ENCODE measurements around the gene PTPRN2. TPM values are rescaled to one million over a fixed set of nuclear protein-coding genes. Genes with fewer than 3 reads are reported as not detected.
"Not testable (repeated sequence)": the region's sequence is repeated elsewhere in the genome, so short reads cannot be mapped to it uniquely, and the experiment has no call there.

Gene PTPRN2
- polyA plus RNA-seq, 4 donors: 7.3 to 11.4 (median 8.0) TPM

DNA sequence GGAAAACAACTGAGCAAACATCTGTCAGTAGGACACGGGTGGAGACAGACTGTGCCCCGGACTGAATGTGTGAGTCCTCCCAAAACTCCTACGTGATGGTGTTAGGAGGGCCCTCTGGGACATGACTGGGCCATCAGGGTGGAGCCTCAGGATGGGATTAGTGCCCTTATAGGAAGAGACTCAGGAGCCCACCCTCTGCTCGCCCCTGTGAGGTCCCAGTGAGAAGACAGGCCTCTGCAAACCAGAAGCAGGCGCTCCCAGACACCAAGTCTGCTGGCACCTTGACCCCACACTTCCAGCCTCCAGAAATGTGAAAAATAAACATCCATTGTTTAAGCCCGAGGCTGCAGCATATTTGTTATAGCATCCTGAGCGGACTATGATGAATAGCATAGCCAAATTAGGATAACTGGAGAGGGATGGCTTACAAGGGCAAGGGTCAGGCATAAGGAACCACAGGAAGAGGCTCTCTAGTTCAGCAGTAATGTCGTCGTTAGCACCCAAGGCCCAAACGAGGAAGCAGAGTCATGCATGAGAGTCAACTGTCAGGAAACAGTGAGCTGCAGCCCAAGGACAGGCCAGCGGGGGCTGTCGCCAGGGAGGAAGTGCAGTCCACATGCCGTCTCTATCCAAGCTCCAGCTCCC lies 50.6 kb downstream of the PTPRN2 start:
- DNase-seq (ENCODE audit: low read depth in 4 of 4, low spot score in 2 of 4): no peak

DNA sequence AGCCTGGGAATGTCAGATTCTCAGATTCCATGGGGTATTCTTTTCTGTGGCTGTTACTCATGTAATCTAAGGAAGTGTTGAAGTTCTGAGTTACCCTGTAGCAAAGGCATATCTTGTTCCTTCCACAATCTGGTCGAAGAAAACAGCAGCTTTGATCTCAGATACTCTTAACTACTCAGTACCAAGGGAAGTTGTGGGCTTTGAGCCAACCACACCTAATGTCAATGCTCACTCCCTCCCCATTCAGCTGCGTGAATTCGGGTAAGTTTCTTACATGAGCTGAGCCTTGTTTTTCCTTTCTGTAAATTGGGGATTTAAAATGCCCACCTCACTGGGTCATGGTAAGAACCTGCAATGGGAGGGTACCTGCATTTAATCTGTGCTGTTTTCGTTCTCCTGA lies 52.5 kb downstream of the PTPRN2 start:
- no peak for DNase-seq (ENCODE audit: low read depth in 4 of 4, low spot score in 2 of 4)

DNA sequence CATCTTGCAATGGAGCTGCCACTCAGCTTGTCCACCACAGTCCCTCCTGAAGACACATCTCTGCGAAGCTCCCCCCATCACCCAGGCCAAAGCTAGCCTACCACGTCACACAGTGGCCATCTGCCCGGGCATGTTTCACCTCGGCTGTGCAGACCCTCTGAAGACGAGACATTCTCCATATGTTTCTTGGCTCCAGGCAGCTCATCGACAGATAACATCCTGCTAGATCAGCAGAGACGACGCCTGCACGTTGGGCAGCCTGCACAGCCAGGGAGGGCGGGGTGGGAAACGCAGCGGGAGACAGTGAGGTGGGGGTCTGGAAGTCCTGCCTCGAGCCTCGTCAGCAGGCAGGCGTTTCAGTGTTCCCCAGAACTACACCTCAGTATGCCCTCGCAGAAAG lies 53.0 kb downstream of the PTPRN2 start:
- DNase-seq (ENCODE audit: low read depth in 4 of 4, low spot score in 2 of 4): no peak

DNA sequence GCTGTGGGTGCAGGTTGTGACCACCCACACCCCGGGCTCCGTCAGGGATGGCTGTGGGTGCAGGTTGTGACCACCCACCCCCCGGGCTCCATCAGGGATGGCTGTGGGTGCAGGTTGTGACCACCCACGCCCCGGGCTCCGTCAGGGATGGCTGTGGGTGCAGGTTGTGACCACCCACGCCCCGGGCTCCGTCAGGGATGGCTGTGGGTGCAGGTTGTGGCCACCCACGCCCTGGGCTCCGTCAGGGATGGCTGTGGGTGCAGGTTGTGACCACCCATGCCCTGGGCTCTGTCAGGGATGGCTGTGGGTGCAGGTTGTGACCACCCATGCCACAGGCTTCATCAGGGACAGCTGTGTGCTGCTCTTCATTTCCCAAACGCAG lies 53.5 kb downstream of the PTPRN2 start:
- DNase-seq (ENCODE audit: low read depth in 4 of 4, low spot score in 2 of 4): not testable (repeated sequence)

DNA sequence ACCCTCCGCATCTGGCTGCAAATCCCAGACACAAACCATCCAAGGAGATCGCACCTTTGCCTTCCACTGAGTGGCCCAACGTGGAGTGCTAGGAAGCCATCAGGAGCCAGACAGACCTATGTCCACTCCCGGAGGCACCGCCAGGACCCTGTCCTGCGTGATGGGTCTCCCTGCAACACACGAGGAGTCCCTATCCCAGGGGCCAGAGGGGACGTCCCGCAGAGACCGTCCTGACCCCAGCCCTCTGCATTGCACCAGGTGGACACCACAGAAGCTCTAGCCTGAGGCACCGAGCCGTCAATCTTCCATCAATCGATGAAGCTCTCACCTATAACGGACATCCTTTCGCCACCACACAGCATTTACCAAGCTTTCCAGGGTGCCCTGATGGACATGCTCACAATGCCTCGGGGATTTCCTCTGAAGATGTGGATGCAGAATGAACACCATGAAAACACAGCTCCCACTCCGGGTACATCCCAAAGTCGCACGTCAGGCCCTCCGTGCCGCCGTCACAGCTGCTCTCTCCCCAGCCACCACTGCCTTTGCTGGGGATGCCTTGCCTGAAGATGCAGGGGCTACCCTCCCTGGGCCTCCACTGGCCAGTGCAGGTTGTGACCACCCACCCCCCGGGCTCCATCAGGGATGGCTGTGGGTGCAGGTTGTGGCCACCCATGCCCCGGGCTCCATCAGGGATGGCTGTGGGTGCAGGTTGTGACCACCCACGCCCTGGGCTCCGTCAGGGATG lies 54.1 kb downstream of the PTPRN2 start:
- no peak for DNase-seq (ENCODE audit: low read depth in 4 of 4, low spot score in 2 of 4)

DNA sequence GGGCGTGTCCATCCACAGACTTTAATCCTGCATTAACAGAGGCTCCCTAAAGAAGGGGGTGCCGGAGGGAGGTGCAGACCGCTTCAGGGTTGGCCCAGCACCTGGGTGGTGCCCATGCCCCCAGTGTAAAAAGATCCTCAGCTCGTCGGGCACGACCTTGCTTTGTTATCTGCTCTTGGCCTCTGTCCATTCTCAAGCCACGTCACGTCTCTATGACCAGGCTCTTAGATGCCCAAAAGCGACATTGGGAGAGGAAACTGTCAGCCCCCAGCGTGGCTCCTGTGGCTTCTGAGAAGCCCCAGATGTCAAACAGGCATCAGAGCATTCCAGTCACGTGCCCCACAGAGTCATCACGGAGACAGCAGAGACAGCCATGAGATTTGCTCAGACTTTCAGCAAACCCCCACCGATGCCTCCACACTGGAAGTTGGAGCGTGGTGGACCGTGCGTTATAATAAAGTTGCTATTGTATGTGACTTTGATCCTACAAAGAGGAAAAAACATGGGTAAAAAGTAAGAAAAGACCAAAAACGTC lies 55.5 kb downstream of the PTPRN2 start:
- DNase-seq (ENCODE audit: low read depth in 4 of 4, low spot score in 2 of 4): no peak

DNA sequence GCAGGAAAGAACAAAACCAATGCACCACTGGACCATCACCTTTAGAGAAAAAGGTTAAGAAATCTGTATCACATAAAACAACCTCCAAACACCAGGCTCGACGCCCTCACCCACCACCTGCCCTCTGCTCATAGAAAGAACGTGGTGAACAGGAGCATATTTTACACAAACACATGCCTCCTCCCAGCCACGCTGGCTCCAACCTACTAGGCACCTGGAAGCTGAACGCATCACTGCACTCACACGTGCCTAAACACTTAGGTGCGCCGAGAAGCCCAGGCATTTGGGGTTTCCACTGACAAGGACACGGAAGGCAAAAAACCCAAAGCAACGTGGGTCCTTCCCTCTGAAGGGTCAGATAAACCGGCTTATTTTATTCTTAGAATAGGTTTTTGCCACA lies 56.0 kb downstream of the PTPRN2 start:
- no peak for DNase-seq (ENCODE audit: low read depth in 4 of 4, low spot score in 2 of 4)

DNA sequence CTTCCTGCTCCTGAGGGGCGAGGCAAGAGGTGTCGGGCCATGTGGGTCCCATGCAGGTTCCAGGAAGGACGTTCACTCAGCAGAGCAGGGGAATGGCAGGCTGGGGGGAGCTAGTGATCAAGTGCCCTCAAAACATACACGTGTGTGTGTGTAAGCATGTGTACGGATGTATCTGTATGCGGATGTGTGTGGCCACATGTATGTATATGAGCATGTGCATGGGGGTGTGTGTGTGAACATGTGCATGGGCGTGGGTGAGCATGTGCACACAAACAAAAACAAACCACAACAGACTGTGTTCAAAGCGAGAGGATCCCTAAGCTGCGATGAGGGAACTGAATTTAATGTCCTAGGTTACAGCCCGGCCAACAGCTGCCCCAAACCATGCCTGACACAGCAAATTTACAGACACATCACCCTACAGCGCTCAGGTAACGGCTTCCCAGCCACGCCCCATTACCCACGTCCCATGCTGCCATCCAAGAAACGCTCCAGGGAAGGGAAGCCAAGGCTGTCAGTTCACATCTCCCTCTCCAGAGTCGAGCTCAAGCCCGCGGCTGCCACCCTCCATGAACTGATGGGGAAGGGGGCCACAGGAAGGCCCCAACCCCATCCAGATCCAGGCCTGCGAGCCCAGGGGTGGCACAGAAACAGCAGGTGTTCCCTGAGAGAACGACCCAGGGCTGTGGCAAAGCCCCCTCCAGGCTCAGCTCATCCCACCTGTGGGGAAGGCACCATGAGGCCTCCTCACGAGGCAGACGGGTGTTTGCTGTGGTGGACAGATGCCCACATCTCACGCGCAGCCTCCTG lies 56.6 kb downstream of the PTPRN2 start:
- DNase-seq (ENCODE audit: low read depth in 4 of 4, low spot score in 2 of 4): no peak

DNA sequence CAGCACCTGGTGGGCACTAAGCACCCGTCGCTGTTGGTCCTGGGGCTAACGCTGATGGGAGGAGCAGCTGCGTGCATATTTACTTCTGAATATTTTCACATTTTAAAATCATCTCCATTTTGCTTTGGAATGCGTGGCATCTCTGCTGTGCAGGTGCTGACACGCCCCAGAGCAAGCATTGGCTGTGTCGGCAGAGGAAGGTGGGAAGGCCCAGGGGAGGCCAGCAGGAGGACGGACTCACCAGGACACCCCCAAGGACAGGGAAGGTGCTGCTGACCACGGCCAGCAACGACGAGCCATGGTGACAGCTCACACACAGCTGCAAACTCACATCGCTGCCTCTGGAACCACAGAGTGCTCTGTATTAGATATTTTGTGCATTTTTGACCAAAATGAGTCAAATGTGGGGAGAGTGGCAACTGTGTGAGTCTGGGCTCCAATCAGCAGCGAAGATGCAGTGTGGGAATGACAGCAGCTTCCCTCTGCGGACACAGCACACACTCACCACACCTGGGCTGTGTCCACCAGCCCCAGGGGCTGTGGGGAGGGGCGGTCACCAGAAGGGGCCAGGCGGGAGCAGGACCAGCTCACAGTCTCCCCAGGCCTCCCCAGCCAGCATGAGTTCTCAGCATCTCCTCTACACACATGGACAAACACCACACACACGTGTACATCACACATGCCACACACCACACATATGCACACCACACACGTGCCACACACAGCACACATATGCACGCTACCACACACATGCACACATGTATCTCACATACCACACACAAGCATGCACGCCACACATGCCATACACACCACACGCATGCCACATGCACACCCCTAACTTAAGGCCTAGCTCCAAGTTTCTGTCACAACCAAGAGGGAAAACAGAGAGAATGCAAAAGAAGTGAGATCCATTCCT lies 58.2 kb downstream of the PTPRN2 start:
- DNase-seq (ENCODE audit: low read depth in 4 of 4, low spot score in 2 of 4): no peak

DNA sequence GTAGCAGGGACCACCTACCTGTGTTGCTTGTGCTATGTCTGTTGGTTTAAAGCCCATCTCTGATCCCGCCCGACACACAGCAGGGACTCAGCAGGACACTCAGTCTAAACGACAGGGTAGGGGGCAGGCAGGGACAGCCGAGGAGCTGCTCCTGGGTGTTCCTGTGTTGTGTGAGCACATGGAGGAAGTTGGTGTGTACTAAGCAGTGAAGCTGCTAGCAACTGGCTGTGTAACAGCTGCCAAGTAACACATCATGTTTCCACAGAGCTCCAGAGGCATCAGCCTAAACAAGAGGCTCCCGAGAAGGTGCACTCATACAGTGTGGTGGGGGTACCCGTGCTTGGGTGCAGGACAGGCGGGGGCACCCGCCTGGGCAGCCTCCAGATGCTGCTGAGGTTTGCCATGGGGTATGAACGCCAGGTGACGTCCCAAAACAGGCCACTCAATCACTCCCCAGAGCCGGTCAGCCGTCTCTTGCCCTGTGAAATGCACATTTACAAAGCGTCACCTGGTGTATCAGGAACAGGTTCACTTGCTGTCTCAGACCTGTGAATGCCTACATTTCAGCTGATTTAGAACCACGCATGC lies 59.6 kb downstream of the PTPRN2 start:
- no peak for DNase-seq (ENCODE audit: low read depth in 4 of 4, low spot score in 2 of 4)

DNA sequence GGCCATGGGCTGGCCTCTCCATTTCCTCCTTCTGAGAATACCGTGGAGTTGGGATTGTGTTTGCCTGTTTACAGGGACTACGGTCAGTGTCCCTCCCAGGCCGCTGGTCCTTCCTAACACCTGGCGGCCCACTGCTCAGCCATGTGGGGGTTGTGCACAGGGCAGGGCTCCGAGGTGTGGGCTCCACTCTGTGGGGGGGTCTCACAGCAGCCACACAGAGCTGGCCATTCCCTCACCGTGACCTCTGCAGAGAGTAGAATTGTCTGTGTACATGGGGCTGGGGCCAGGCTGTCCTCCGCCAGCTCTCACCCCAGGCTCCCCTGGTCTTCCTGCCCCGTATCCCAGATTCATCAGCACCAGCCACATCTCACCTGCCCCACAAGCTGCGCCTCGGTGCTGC lies 60.1 kb downstream of the PTPRN2 start:
- no peak for DNase-seq (ENCODE audit: low read depth in 4 of 4, low spot score in 2 of 4)

DNA sequence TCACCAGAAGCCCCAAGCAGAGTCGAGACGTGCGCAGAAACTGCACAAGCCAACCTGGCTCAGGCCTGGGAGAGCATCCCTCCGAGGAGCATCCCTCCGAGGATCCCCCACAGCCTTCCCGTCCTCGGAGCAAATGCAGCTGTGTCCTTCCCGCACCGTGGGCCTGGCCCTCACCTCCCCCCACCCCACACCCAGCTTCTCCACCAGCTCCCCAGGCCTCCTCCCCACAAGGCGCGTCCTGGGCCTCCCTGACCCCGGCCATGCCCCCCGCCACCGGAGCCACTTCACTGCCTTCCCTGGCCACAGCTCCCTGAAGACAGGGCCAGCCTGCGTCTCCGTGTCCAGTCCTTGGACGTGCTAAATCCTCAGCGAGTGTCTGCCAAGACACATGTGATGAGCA lies 60.6 kb downstream of the PTPRN2 start:
- no peak for DNase-seq (ENCODE audit: low read depth in 4 of 4, low spot score in 2 of 4)

DNA sequence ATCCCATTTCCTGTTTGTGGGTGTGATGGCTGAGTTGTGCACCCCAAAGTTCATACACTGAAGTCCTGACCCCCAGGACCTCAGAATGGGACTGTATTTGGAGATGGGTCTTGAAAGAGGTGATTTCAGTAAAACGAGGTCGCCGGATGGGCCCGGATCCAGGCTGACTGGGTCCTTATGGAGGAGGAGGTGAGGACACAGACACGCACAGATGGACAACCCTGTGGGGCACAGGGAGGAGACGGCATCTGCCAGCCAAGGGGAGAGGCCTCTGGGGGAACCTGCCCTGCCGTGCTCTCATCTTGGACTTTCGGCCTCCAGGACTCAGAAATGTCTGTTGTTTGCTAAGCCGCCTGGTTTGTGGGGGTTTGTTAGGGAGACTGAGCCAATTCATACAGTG lies 61.1 kb downstream of the PTPRN2 start:
- DNase-seq (ENCODE audit: low read depth in 4 of 4, low spot score in 2 of 4): no peak

DNA sequence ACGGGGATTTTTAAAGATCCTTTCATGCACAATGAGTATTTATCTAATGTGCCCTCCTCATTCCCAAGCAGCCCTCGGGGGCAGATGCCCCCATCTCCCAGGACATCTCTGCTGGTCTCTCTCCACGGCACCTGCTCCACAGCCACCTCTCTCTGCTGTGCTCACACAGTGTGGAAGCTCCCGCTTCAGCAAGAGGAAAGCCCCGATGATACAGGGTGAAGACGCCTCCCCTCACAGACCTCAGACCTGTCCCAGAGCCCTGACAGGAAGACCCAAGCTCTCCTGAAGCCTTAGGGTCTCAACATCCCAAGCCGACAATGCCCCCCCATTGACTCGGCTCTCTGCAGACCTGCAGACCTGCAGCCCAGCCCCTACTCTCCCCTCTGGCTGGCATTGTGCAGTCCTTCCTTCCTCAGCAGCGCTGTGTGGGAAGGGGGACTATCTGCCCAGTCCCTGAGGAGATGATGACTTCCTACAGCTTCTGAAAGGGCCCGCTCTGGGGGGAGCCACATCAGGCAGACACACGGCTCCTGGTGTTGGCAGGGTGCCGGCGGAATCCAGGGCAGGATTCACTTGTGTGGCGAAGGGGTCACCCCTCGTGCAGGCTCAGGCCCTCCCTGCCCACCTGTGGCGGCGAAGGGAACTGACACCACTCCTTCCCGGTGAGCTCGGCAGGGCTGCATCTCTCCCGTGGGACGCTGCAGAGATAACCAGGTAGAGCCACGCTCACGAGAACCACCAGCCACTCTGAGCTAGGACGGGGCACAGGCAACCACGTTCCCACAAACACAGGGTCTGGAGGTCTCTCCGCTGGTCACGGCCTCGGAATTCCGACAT lies 61.8 kb downstream of the PTPRN2 start:
- no peak for DNase-seq (ENCODE audit: low read depth in 4 of 4, low spot score in 2 of 4)

DNA sequence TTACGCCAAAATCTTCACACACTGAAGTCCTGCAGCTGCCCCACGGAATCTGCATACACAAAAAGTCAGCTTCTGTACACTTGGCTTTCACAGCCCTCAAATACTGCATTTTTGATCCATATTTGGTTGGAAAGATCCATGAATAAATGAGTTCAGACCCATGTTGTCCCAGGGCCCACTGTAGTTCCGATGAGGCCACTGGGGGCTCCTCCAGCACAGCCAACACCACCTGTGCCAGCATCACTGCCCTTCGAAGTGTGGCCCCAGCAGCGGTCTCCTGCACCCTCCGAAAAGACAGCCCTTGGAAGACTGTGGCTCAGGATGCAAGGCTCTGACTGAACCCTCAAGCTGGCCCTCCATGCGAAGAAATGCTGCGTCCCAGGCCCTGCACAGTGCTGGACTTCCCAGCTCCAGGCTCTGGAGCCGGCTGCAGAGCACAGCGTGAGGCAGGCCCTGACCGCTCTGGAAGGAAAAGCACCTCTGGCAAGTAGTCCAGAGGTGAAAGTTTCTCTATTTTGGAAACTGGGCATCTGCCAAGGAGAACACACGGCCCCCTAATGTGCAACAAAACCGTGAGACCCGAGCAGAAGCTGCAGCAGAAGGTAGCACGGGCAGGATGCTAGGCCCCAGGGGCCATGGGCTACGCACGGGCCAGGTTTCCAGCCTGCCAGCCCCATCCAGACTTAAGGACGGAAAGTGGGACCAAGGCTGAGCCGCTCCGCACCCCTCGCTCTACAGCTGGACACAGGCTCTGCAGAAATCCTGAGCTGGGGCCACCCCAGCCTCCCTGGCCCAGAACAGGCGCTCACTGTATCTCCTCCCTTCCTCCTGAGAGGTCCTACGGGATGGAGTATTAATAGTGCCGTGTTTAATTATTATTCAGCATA lies 62.6 kb downstream of the PTPRN2 start:
- DNase-seq (ENCODE audit: low read depth in 4 of 4, low spot score in 2 of 4): no peak

DNA sequence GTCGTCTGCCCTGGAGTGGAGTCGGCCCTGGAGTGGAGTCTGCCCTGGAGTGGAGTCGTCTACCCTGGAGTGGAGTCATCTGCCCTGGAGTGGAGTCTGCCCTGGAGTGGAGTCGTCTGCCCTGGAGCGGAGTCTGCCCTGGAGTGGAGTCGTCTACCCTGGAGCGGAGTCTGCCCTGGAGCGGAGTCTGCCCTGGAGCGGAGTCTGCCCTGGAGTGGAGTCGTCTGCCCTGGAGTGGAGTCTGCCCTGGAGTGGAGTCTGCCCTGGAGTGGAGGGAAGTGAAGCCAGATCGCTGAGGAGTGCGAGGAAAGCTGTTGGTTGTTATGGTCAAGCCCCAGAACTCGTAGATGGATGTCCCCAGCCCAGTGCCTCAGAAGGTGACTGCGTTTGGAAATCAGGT lies 63.3 kb downstream of the PTPRN2 start:
- not testable (repeated sequence) for DNase-seq (ENCODE audit: low read depth in 4 of 4, low spot score in 2 of 4)

DNA sequence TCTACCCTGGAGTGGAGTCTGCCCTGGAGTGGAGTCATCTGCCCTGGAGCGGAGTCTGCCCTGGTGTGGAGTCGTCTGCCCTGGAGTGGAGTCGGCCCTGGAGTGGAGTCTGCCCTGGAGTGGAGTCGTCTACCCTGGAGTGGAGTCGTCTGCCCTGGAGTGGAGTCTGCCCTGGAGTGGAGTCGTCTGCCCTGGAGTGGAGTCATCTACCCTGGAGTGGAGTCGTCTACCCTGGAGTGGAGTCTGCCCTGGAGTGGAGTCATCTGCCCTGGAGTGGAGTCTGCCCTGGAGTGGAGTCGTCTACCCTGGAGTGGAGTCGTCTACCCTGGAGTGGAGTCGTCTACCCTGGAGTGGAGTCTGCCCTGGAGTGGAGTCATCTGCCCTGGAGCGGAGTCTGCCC lies 63.7 kb downstream of the PTPRN2 start:
- not testable (repeated sequence) for DNase-seq (ENCODE audit: low read depth in 4 of 4, low spot score in 2 of 4)

Measured in left renal cortex interstitium (tissue), 4 donors.